ENCODE measurements around the gene EBF3.

- TF ChIP-seq CTCF (IDR thresholded peaks at IDR 0.05; ENCODE audit: poor library complexity): no peak
- no peak for TF ChIP-seq EZH2phosphoT487 (IDR thresholded peaks at IDR 0.05; ENCODE audit: low read depth, severe bottlenecking, unreplicated experiment)
Measured at GRCh38 chr10:129891806-129892205, 72.3 kb downstream of the EBF3 start.
